GM10847 (cell line): ENCODE data around the gene ZFPM1.

Experiments used
- POLR2A ChIP-seq: IDR thresholded peaks from 2 replicates; pipeline ENCODE4 v1.6.1; 2011; ENCODE audit not compliant: insufficient read length; ENCODE audit errors: extremely low read depth

The ZFPM1 gene

GRCh38 chr16:88510091-88510994, 57.3 kb downstream of the ZFPM1 start:
- TF ChIP-seq POLR2A = no peak

DNA sequence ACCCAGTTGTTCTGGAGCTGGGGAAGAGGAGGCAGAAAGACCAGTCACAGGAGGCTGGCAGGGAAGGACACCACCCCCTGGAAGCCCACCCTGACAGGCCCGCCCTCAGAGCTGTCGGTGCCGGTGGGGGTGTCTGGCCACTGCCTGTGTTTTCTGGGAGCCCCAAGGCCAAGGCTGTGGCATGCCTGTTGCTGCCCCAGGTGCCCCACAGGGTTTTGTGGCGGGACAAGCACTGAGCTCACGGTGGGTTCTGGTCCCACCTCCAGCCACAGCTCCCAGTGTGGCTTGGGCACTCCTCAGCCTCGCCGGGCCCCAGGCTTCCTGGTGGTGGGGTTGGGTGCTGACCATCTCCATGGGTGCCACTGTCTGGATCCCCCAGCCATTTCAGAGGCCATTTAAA, 58.0 kb downstream of the ZFPM1 start:
- TF ChIP-seq POLR2A = no peak

GRCh38 chr16:88511906-88512305, 58.8 kb downstream of the ZFPM1 start:
- no peak for TF ChIP-seq POLR2A

GRCh38 chr16:88512728-88513696, 59.9 kb downstream of the ZFPM1 start:
- no peak for TF ChIP-seq POLR2A

- TF ChIP-seq POLR2A = no peak
Observed at GRCh38 chr16:88514070-88514469, 61.0 kb downstream of the ZFPM1 start.

DNA sequence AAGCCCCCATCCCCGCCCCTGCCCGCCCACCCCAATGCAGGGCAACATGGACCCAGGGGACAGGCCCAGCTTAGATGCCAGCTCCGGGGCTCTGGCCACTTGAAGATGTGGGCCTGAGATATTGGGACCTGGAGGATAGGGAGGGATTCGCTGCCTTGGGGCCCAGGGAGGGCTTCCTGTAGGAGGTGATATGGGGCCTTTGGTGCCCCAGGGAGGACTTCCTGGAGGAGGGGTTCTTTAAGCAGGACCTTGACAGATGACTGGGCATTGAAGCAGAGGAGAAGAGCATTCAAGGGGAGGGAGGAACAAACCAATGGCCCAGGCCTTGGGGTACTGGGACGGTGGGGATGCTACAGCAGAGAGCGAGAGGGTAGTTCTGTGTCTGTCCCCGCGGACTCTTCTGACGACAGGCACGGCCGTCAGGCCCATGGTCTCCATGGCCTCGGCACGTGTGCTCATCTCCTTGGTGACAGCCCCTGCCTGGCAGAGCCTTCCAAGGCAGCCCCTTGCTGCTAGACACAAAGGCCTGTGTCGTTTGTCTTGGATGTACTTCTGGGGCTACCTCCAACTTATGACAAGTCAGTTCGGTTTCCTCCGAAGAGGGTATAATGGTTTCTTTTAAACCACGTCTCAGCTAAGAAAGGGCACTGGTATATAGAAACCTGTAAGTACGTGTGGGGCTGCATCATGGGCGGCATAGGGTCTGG, 61.6 kb downstream of the ZFPM1 start:
- TF ChIP-seq POLR2A = no peak

DNA sequence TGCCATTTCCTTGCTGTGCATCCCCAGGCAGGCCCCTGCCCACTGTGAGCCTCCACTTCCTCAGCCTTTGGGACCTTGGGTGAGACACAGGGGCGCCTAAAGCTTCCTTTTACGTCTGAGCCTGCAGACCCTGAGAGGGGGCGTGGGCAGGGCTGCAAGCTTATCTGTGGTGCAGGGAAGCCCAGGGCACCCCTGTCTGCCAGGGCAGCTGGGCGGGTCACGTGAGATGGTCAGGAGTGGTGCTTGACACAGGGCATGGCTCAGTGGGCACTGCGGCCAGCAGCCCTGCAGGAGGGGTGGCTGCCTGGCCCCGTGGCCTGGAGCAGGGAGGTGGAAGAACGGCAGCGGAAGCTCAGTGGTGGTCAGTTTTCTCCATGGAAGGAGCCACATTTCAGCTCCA, 62.3 kb downstream of the ZFPM1 start:
- no peak for TF ChIP-seq POLR2A

DNA sequence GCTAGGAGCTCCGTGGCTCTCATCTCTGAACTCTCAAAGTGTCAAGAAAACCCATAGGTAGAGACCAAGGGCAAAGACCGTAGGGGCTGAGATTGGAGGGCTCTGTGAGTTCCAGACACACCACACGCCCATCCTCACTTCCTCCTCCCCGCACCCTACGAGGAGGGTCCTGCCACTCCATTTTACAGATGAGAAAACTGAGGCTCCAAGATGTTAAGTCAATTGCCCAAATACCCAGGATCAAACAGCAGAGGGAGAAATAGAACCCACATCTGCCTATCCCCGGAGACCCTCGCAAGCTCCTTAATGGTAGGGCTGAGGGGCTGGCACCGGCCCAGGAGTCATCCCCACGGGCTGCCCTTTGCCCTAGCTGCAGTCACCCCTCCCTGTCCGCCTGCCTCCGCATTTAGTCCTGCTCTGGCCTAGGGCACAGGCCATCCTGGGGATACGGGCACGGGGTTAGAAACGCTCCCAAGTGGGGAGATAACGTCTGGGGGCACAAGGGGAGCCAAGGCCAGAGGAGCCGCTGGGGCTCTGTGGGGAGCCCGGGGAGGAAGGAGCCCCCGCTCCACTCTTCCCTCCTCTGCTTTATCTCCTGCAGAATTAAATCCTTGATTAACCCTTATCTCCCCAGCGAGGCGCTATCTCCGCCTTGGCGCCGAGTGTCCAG, 63.0 kb downstream of the ZFPM1 start:
- TF ChIP-seq POLR2A = no peak

DNA sequence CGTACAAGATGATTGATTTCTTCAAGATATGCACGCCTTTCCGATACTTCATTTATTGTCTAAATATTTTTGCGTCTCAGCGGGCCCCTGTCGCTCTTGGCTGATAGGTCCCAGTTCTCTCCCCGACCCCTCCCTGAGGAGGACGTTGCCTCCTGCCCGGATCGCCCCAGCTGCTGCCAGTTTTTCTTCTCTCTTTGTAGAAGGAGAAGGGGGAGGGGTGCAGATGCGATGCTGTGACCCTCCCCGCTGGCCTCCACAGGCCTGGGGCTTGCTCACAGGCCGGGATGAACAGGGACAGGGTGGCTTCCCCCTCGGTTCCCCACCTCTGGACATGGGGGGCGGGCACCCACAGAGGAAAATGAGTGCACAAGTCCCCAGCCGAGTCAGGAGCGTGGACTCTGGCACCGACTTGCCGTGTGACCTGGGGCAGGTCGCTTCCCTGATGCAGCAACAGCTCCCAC, 63.6 kb downstream of the ZFPM1 start:
- TF ChIP-seq POLR2A = no peak

DNA sequence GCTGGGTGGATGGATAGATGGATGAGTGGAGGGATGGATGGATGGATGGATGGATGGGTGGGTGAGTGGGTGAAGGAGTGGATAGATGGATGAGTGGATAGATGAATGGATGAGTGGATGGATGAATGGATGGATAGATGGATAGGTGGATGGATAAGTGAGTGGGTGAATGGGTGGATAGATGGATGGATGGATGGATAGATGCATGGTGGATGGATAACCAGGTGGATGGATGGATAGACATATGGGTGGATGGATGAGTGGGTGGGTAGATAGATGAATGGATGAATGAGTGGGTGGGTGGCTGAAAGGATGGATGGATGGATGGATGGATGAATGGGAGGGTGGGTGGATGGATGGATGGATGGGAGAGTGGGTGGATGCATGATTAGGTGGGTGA, 66.2 kb downstream of the ZFPM1 start:
- TF ChIP-seq POLR2A = no peak

GRCh38 chr16:88519938-88520653, 67.0 kb downstream of the ZFPM1 start:
- no peak for TF ChIP-seq POLR2A

DNA sequence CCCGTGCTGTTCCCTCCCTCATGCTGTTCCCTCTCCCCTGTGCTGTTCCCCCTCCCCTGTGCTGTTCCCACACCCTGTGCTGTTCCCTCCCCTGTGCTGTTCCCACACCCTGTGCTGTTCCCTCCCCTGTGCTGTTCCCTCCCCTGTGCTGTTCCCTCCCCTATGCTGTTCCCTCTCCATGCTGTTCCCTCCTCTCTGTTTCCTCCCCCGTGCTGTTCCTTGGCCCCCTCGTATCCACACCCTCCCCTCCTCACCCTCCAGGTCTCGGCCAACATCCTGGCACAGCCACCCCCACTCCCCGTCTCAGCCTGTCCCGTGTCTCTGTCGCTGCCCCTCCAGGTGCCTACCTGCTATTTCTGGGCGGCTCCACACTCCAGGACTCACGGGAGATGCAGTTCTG, 68.6 kb downstream of the ZFPM1 start:
- TF ChIP-seq POLR2A = no peak

GRCh38 chr16:88522276-88522949, 69.3 kb downstream of the ZFPM1 start:
- no peak for TF ChIP-seq POLR2A

- no peak for TF ChIP-seq POLR2A
Observed at GRCh38 chr16:88523309-88524161, 70.5 kb downstream of the ZFPM1 start.
